HG03558 (cell line): Measurements from ENCODE around the gene C2orf92.
"Not testable (repeated sequence)": the region's sequence is repeated elsewhere in the genome, so short reads cannot be mapped to it uniquely, and the experiment has no call there.

Source experiments
- ATAC-seq: cut with Tn5 transposase; IDR thresholded peaks from one replicate; pipeline ENCODE4 v1.9.1; 2021; ENCODE audit warnings: moderate number of reproducible peaks; ENCODE audit not compliant: unreplicated experiment; ENCODE audit errors: extremely low read depth

Gene C2orf92

GRCh38 chr2:97688062-97688827 lies 18.7 kb downstream of the C2orf92 start:
- peak; percentile 46 for ATAC-seq

GRCh38 chr2:97691166-97691565 lies 21.7 kb downstream of the C2orf92 start:
- no peak for ATAC-seq

GRCh38 chr2:97693476-97693875 lies 24.0 kb downstream of the C2orf92 start:
- ATAC-seq: no peak

GRCh38 chr2:97695744-97696143 lies 26.2 kb downstream of the C2orf92 start:
- ATAC-seq: no peak

GRCh38 chr2:97697252-97698235 lies 28.0 kb downstream of the C2orf92 start:
- no peak for ATAC-seq

- no peak for ATAC-seq
Measured at GRCh38 chr2:97698530-97698929, 29.0 kb downstream of the C2orf92 start.

GRCh38 chr2:97699765-97700444 lies 30.4 kb downstream of the C2orf92 start:
- ATAC-seq: no peak

- ATAC-seq: no peak
Measured at GRCh38 chr2:97701186-97701585, 31.7 kb downstream of the C2orf92 start.

- ATAC-seq: no peak
Measured at GRCh38 chr2:97701851-97702465, 32.4 kb downstream of the C2orf92 start.

GRCh38 chr2:97702731-97703470 lies 33.4 kb downstream of the C2orf92 start:
- no peak for ATAC-seq

- ATAC-seq: no peak
Measured at GRCh38 chr2:97703741-97704140, 34.2 kb downstream of the C2orf92 start.

- ATAC-seq: no peak
Measured at GRCh38 chr2:97704989-97705388, 35.5 kb downstream of the C2orf92 start.

GRCh38 chr2:97706112-97706511 lies 36.6 kb downstream of the C2orf92 start:
- ATAC-seq: no peak

GRCh38 chr2:97706708-97707345 lies 37.3 kb downstream of the C2orf92 start:
- ATAC-seq: no peak

GRCh38 chr2:97707362-97708047 lies 38.0 kb downstream of the C2orf92 start:
- ATAC-seq: no peak

GRCh38 chr2:97708048-97708380 lies 38.5 kb downstream of the C2orf92 start:
- no peak for ATAC-seq

- ATAC-seq: no peak
Measured at GRCh38 chr2:97708608-97709007, 39.1 kb downstream of the C2orf92 start.

GRCh38 chr2:97711394-97711711 lies 41.8 kb downstream of the C2orf92 start:
- ATAC-seq: no peak

- not testable (repeated sequence) for ATAC-seq
Measured at GRCh38 chr2:97712175-97712574, 42.7 kb downstream of the C2orf92 start.
